Erythroblast (primary cell): ENCODE results near the gene MRPS14.
A peak's percentile ranks its signal among the peaks of the same experiment; 100 is the strongest.

ENCODE experiments used
- DNase-seq, 2 experiments: peaks; one replicate each; lab custom pipeline; 2025; lab: John Stamatoyannopoulos, UW
- GATA1 ChIP-seq: IDR thresholded peaks from 2 replicates; pipeline ENCODE4 v1.6.1; 2011; ENCODE audit warnings: low read depth, mild to moderate bottlenecking, control low read depth, low read length, moderate library complexity
- POLR2A ChIP-seq: IDR thresholded peaks from 2 replicates; pipeline ENCODE4 v1.6.1; 2011; ENCODE audit warnings: mild to moderate bottlenecking, low read length

Gene MRPS14

DNA sequence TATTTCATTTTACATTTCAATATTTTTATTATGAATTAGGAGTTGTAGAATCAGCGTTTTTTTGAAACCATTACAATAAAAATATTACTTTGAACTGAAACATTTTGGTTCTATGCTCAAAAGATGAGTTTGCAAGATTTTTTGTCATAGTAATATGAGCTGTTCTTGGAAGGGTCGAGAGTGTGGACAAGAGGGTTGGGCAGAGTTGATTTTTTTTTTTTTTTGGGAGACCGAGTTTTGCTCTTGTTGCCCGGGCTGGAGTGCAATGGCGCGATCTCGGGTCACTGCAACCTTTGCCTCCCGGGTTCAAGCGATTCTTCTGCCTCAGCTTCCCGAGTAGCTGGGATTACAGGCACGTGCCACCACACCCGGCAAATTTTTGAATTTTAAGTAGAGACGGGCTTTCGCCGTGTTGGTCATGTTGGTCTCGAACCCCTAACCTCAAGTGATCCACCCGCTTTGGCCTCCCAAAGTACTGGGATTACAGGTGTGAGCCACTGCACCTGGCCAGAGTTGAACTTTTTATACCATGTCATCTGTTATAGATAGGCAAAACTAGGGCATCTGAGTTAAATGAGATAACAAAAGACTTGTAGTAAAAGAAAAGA lies 20.2 kb downstream of the MRPS14 start:
- TF ChIP-seq POLR2A = no peak
- no peak for TF ChIP-seq GATA1
- DNase-seq = peak in 1 of 2 experiments; percentile 14

- no peak for TF ChIP-seq GATA1
- no peak for TF ChIP-seq POLR2A
- DNase-seq = peak; percentile 38 to 59
Observed at GRCh38 chr1:175000697-175001187, 22.5 kb downstream of the MRPS14 start.

- TF ChIP-seq GATA1 (no peak), POLR2A (no peak)
- DNase-seq = no peak
Observed at GRCh38 chr1:174999936-175000696, 23.1 kb downstream of the MRPS14 start, which contains the start of gene CACYBP. Gene CACYBP, plus strand, starts transcription at chr1:174999947. Its CDS starts 234 bp downstream, at chr1:175000181.

- TF ChIP-seq GATA1 (no peak), POLR2A (peak; percentile 99)
- peak; percentile 99 for DNase-seq
Observed at GRCh38 chr1:174999216-174999935, 23.8 kb downstream of the MRPS14 start.

DNA sequence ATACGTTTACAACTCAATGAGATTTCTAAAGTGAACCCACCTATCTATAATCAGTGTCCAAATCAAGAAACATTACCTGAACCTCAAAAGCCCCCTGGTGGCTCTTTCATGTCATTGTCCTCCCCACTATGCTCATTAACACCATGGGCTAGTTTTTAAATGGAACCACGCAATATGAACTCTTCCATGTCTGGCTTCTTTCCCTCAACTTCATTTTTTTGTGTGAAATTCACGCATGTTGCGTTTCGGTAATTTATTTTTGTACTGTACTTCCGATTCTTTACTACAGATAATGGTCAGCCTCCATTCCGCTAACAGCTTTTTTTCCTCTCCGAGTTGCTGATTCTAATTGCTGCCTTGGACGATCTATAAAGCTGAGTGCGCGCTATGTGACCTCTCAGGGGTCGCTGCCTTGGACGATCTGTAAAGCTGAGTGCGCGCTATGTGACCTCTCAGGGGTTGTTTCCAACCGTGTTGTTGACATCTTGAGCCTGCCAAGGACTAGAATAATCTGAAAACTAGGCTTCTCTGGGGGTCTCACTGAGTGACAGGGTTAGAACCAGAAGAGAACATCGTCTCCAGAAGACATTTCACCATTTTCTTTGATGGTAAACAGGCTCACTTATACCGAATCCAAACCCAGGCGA lies 24.5 kb downstream of the MRPS14 start:
- TF ChIP-seq GATA1 (no peak), POLR2A (no peak)
- peak; percentile 80 to 85 for DNase-seq

DNA sequence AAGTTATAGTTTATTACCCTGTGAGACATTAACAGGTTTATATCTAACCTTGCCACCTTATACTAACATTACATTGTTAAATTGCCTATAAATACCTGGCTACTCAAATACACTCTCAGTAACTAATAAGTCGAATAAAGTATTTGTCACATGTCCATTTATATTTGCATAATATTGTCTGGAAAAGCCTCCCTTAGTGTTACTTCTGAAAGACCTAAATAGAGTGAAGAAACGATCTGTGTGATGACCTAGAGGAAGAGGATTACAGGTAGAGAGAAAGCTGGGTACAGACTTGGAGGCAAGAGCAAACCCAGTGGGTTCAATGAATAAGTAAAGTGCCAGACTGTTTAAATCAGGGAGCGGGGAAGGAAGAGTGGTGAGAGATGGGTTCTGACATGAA lies 26.2 kb downstream of the MRPS14 start:
- peak in 1 of 2 experiments; percentile 14 for DNase-seq
- TF ChIP-seq POLR2A (no peak), GATA1 (no peak)

DNA sequence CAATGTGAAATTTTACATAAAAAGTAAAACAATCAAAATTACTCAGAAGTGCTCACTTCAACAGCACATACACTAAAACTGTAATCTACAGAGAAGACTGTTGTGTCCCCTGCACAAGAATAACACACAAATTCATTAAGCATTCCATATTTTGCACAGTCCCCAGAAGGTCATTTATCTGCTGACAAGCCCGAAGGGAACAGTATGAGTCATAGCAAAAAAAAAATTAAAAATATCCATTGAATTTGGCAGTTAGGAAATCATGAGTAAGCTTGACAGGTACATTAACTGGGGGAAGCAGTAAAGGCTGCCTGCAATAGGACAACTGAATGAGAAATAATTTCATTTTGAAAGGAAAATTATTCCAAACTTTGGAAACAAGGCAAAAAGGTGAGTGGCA lies 26.7 kb downstream of the MRPS14 start:
- DNase-seq = peak; percentile 31 to 34

GRCh38 chr1:174995916-174996315 lies 27.3 kb downstream of the MRPS14 start:
- TF ChIP-seq POLR2A (no peak), GATA1 (no peak)

More for the DNA sequence above, 26.7 kb downstream of the MRPS14 start:
- TF ChIP-seq POLR2A (no peak), GATA1 (no peak)

GRCh38 chr1:174995121-174995520 lies 28.1 kb downstream of the MRPS14 start:
- TF ChIP-seq POLR2A = no peak
- no peak for TF ChIP-seq GATA1
- DNase-seq = no peak

More at GRCh38 chr1:174995916-174996315, 27.3 kb downstream of the MRPS14 start:
- DNase-seq = no peak

GRCh38 chr1:174991473-174991872 lies 31.8 kb downstream of the MRPS14 start:
- TF ChIP-seq POLR2A (no peak), GATA1 (no peak)
- DNase-seq = no peak

GRCh38 chr1:174990382-174990999 lies 32.7 kb downstream of the MRPS14 start:
- DNase-seq = peak; percentile 49 to 58
- TF ChIP-seq POLR2A = no peak
- no peak for TF ChIP-seq GATA1

GRCh38 chr1:174989536-174990220 lies 33.5 kb downstream of the MRPS14 start:
- TF ChIP-seq POLR2A = no peak
- TF ChIP-seq GATA1 = no peak
- DNase-seq = no peak

DNA sequence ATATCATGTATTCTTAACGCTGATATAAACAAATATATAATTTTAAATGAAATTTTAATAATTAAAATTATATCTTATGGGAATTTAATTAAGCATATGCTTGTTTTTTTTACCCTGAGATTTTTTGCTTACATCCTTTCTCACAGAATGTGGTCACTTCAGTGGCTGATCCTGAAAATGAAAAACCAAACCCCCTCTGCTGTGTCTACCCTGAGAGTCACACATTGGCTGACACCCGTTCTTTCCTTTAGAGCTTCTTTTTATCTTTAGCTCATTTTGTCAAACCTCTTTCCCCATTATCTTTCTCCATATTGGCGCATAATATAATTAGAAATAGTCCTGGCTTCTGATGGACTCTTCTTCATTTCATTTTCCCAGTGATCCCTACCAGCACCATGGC lies 34.2 kb downstream of the MRPS14 start:
- TF ChIP-seq POLR2A (no peak), GATA1 (no peak)
- DNase-seq = no peak
